ENCODE measurements around the gene GPRC5C.

Gene GPRC5C

DNA sequence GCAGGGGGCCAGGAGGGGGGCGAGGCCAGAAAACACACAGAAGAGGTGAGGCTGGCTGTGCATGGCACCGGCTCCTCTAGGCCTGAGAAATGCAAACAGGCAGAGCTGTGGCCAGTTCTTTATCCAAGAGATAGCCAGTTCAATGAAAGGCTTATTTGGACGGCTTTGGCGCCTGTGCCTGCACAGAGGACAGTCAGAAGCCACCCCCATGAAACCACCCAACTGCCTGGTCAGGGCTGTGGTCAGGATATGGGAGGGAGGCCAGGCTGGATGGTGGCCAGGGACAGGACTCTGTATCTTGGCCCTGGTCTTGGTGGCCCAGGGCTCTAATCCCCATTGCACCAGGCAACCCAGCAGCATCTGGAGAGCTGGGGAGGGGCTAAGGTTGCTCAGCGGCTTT is 24.5 kb upstream of the GPRC5C start:
- DNase-seq (ENCODE audit: low spot score) = no peak

GRCh38 chr17:74408262-74408661 is 23.6 kb upstream of the GPRC5C start:
- no peak for DNase-seq (ENCODE audit: low spot score)

GRCh38 chr17:74408815-74409214 is 23.1 kb upstream of the GPRC5C start:
- no peak for DNase-seq (ENCODE audit: low spot score)

GRCh38 chr17:74410001-74410443 is 21.9 kb upstream of the GPRC5C start:
- no peak for DNase-seq (ENCODE audit: low spot score)

GRCh38 chr17:74412581-74412980 is 19.3 kb upstream of the GPRC5C start:
- DNase-seq (ENCODE audit: low spot score) = no peak

DNA sequence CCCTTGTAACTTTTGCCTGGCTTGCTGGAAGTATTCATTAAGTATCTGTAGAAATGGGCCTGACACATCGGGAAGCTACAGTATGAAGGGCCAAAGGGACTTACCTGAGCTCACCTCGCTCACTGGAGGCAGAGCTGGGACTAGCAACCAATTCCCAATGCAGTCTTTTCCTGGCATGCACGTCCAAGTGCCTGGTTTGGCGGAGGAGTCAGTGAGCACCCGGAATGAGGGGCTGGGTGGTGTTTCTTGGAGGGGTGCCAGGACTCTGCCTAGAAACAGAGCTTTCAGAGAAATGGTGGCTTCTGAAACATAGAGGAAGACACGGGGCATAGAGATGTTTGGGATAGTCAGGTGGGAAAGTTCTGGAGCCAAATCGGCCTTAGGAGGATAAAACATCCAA is 18.4 kb upstream of the GPRC5C start:
- DNase-seq (ENCODE audit: low spot score) = no peak

- no peak for DNase-seq (ENCODE audit: low spot score)
Measured at GRCh38 chr17:74414510-74414909, 17.4 kb upstream of the GPRC5C start.

DNA sequence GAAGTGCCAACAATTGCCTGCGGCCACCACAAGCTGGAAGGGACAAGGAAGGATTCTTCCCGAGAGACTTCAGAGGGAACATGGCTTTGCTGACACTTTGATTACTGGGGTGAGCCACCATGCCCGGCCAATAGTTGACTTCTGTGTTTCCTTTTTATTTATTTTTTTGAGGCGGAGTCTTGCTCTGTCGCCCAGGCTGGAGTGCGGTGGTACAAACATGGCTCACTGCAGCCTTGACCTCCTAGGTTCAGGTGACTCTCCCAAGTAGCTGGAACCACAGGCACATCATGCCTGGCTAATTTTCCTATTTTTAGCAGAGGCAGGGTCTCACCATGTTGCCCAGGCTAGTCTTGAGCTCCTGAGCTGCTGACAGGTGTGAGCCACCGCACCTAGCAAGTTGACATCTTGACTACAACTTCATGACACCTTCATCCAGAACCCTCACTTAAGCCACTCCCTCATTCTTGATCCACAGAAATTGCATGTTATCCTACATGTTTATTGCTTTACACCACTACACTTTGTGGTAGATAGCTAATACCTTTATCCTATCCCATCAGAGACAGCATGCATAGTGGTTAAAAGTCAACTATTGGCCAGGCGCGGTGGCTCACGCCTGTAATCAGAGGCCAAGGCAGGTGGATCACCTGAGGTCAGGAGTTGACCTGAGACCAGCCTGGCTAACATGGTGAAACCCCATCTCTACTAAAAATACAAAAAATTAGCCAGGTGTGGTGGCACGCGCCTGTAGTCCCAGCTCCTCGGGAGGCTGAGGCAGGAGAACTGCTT is 16.1 kb upstream of the GPRC5C start:
- DNase-seq (ENCODE audit: low spot score) = no peak

DNA sequence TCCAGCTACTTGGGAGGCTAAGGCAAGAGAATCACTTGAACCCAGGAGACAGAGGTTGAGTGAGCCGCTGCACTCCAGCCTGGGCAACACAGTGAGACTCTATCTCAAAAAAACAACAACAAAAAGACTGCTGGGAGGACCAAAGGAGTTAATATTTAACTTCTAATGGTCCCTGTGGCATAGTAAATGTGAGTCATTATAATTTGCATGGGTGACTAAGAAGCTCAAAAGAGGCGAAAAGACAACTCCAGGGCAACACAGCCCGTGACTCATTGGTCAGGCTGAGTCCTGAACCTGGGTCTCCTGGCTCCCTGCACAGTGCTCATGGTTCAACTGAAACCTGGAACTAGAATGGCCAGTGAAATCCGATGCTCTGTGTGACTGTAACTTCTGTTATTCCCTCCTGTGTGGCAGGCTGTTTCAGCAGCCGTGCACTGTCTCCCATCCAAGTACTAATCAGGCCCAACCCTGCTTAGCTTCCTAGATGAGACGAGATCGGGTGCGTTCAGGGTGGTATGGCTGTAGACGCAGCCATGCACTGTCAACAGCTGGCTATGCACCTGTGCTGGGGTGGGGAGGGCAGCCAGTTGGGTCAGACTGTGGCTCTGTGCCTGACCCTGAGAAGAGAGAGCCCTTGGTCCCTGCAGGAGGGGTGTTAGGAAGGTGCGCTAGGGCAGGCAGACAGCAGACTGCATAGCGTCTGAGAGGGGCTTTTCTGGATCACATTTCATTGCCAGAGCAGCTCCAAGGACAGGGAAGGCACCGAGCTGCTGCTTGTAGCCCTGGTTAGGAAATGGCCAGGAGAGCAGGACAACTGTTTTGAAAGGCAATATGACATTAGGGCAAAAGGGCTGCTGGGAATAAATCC is 14.5 kb upstream of the GPRC5C start:
- no peak for DNase-seq (ENCODE audit: low spot score)

- no peak for DNase-seq (ENCODE audit: low spot score)
Measured at GRCh38 chr17:74419928-74420411, 11.9 kb upstream of the GPRC5C start.

DNA sequence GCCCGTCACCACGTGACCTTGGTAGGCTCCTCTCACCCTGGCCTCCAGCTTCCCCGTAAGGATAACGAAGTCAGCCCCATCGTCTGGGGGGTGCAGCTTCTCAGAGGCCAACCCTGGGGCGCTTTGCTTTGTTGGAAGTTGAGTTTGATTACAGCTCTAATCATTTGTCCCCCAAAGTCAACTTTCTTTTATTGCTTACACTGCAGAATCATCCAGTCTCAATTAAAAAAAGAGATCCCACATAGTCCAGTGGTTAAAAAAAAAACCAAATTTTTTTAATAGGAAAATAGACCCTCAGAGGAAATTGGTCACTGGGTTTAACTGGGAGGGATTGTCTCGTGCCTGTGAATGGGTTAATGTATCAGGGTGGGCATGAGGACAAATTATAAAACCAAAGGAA is 7.8 kb upstream of the GPRC5C start:
- DNase-seq (ENCODE audit: low spot score) = no peak

DNA sequence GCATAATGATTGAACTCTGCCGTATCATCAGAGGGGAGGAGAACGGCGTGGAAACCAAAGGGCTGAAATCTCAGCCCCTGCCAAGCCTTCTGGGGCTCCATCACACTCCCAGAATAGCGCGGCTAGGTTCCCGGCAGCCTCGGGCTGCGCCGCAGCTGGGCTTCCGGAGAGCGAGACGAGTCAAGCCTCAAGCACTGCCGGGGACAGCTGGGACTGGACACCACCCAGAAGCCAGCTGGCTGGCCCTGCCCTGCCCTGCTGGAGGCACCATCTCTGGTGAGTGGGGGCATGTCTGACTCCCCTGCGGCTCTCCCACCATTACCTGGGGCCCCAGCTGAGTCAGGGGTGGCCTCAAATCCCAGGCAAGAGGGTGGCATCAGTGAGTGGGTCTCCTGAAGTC is 7.2 kb upstream of the GPRC5C start:
- no peak for DNase-seq (ENCODE audit: low spot score)

DNA sequence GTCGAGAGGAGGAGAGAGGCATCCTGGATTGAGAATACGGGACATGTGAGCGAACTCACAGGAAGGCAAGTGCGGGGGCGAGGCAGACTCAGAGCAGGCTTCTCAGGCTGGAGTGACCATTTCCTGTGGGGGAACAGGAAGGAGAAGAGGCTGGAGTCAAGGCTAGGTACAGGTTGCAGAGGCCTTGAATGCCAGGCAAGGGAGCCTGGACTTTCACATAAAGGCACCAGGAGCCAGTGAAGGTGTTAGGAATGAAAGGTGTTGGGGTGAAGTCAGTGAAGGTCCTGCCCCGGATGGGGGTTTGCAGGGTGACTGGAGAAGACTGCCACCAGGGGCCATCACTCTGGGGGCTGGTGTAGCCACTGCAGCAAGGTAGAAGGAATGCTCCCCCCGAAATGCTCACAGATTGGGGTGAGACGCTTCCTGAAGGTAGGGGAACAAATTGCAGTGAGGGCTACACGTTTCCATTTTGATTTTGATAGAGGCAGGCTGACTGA is 5.3 kb upstream of the GPRC5C start:
- peak; percentile 34 for DNase-seq (ENCODE audit: low spot score)

GRCh38 chr17:74427048-74427762 is 4.7 kb upstream of the GPRC5C start:
- DNase-seq (ENCODE audit: low spot score) = no peak

DNA sequence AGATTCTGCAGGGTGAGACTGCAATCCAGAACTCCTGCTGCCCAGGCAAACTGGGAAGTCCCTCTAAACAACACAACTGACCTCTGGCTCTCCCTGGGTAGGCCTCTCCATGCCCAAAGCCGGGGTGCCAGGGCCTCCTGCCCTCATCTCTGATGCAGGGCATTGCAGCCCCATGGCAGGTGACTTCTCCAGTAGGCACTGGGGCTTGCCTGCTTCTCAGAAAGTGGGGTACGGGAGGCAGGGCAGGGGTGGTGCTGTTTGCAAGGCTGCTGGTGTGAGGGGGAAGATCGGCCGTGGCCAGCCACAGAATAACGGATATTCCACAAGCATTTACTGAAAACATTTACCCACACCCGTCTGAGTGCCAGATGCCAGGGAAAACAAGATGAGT is 4.1 kb upstream of the GPRC5C start:
- no peak for DNase-seq (ENCODE audit: low spot score)

- DNase-seq (ENCODE audit: low spot score) = peak; percentile 54
Measured at GRCh38 chr17:74429604-74430384, 2.1 kb upstream of the GPRC5C start.

DNA sequence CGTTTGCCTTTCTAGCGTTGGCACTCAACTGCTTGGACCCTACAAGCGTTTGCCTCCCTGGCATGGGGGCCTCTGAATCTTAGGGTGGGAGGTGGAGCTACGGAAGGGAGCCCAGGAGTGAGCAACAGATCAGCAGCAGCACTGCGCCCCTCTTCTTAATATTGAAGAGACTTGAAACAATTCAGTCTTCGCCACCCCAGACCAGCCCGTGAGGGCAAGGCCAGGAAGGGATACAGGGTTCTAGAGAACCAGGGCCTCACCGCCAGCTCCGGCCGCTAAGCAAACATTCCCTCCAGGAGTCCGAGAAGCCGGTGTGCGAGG is 1.5 kb upstream of the GPRC5C start:
- no peak for DNase-seq (ENCODE audit: low spot score)

DNA sequence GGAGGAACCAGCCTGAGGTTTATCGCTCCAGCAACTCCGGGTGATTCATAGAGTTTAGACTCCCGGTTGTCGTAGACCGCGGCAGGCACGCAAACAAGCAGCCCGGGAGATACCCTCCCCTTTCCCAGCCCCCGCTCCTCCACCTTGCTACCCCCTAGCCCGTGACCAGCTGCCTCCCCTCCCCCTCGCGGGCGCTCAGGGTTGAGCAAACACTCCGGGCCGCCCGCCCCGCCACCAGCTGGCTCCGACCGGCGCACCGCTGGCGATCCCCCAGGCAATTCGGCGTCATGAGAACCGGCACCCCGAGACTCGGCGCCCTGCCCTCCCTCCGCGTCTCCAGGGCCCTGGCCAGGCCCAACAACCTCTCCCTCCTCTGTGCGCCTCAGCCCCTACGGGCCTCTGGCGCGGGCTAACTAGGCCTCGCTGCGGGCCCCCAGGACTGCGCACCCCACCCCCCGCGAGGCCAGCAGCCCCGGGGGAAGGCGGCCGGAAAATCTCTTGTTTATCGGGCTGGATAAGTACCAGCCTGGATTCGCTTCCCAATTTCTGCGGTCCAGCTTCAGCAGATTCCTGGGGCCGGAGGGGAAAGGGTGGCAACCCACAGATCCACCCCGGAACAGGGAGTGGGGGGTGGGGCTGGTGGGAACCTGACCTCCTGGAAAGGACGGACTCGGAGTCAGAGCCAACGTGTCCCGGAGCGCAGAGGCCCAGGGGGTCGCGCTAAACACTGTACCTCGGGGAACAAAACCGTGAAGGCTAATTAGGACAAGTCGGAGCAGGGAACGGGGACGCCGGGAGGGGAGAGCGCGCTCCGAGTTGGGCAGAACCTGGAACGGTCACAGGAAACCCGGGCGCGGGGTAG is 951 bp upstream of the GPRC5C start:
- DNase-seq (ENCODE audit: low spot score) = peak; percentile 69

DNA sequence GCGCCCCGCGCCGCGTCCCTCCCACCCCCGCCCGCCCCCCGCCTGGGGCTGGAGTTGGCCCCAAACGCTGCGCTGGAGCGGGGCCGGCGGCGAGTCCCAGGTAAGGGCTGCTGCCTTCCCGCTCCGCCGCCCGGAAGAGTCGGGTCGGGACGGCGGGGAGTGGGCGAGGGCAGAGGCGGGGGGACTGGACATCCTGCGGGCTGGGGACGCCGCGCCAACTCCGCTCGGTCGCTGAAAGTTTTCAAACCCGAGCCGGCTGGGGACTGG is 469 bp downstream of the GPRC5C start:
- peak; percentile 64 for DNase-seq (ENCODE audit: low spot score)

DNA sequence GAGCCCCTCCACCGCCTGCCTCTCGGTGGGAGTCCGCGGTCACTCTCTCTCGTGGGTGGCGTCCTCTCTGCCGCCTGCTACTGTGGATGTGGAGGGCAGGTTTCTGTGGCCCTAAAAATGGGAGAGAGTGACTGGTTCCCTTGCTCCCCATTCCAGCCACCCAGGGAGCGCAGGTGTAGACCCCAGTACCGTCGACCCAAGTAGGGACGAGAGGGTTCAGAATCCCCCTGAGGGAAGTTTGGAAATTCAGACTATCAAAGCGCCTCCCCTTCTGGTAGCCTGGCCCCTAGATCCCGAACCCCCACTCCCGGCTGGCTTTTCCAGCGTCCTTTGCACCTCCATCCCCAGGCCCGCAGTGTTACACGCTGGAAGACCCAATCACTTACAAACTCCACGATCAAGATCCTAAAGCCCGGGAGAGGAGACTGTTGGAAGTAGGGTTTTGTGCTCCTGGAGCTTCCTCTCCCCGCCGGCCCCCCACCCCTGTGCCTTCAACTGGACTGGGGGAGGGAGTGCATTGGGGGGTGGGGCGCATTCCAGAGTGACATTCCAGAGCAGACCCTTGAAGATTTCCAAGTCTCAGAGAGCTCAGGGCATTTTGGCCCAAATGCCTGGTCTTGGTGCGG is 991 bp downstream of the GPRC5C start:
- peak; percentile 49 for DNase-seq (ENCODE audit: low spot score)
